Choroid plexus epithelial cell (primary cell): ENCODE results near the gene PUS7L.
A peak's percentile ranks its signal among the peaks of the same experiment; 100 is the strongest.

Experiments used
- DNase-seq: peaks from one replicate; pipeline ENCODE4 v3.0.0-alpha.2; 2010; ENCODE audit warnings: low read depth
- H3K4me3 ChIP-seq: 2 replicates; pipeline ENCODE4 v1.5.1; 2011; ENCODE audit warnings: low read depth, mild to moderate bottlenecking, control low read depth, low read length, moderate library complexity
- CTCF ChIP-seq: conservative IDR thresholded peaks from 2 replicates; pipeline ENCODE4 v1.5.1; 2011; ENCODE audit warnings: low read depth, mild to moderate bottlenecking, control low read depth, inconsistent platforms, low read length, moderate library complexity

The PUS7L gene

GRCh38 chr12:43795716-43796280 is 37.2 kb upstream of the PUS7L start:
- TF ChIP-seq CTCF: no peak
- no peak overlapping the region for H3K4me3 ChIP-seq
- DNase-seq: peak; percentile 66

DNA sequence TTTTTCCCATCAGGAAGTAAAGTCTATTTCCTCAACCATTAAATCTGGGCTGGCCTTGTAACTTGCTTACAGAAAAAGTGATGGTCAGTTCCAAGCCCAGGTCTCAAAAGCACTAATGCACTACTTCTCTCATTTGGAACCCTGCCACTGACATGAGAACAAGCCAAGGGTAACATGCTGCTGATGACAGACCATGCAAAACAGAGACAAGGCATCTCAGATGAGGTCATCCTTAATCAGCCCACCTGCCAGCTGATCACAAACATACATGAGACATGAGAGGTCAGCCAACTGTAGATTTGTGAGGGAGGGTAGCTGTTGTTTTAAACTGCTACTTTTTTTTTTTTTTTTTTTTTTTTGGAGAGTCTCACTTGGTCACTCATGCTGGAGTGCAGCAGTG is 31.4 kb upstream of the PUS7L start:
- no peak overlapping the region for H3K4me3 ChIP-seq

GRCh38 chr12:43786899-43787693 is 28.5 kb upstream of the PUS7L start:
- no peak overlapping the region for H3K4me3 ChIP-seq
- TF ChIP-seq CTCF: no peak
- DNase-seq: peak; percentile 5

More for the DNA sequence above, 31.4 kb upstream of the PUS7L start:
- no peak for TF ChIP-seq CTCF
- peak; percentile 68 for DNase-seq

DNA sequence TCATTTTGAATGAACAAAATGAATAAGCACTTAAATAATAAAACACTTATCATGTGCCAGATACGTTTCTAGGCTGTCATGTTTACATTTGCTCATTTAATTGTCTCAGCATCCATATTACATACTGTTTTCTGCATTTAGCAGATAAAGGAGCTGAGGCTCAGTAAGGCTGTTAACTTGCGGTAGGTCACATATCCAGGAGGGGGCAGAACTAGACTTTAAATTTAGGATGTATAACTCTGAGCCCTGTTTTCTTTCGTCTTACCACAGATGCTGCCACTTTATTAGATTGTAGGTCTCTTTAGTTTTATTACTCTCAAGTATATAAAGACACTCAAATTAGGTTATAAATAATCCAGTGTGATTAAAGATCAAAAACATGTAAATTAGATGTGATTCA is 17.9 kb upstream of the PUS7L start:
- peak; percentile 58 for DNase-seq
- no peak overlapping the region for H3K4me3 ChIP-seq
- TF ChIP-seq CTCF: peak; percentile 55

GRCh38 chr12:43766291-43766690 is 7.7 kb upstream of the PUS7L start:
- peak; percentile 57 for DNase-seq
- no peak overlapping the region for H3K4me3 ChIP-seq
- no peak for TF ChIP-seq CTCF

GRCh38 chr12:43764528-43764927 is 5.9 kb upstream of the PUS7L start:
- no peak overlapping the region for H3K4me3 ChIP-seq
- no peak for TF ChIP-seq CTCF
- DNase-seq: no peak

DNA sequence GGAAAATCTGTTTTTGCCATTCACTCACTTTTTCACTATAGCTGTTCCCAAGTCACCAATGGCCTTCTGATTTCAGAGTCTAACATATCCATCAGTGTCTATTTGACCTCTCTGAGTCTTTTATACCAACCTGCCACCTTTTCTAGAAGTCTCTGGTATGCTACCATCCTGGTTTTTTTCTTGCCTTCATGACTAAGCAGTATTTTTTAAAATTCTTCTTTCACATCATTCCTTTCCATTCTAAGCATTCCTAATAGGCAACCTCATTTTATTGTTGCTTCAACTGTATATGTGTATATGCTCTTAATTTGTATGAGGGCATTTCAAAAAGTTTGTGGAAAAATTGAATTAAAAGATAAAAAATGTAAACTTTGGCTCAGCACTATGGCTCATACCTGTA is 5.2 kb upstream of the PUS7L start:
- no peak overlapping the region for H3K4me3 ChIP-seq
- no peak for DNase-seq
- no peak for TF ChIP-seq CTCF
